HG02571 (cell line): ENCODE measurements around the gene MSH2.

ENCODE experiments used
- ATAC-seq: cut with Tn5 transposase; IDR thresholded peaks from one replicate; pipeline ENCODE4 v1.9.1; 2021; ENCODE audit warnings: mild to moderate bottlenecking, moderate library complexity; ENCODE audit not compliant: unreplicated experiment

The MSH2 gene

GRCh38 chr2:47528874-47529273 lies 125.9 kb downstream of the MSH2 start:
- no peak for ATAC-seq

GRCh38 chr2:47530105-47530760 lies 127.3 kb downstream of the MSH2 start:
- ATAC-seq = no peak

- no peak for ATAC-seq
These were observed 128.6 kb downstream of the MSH2 start for GRCh38 chr2:47531378-47532042.
